Measurements from ENCODE around the gene LY6G6D.

DNA sequence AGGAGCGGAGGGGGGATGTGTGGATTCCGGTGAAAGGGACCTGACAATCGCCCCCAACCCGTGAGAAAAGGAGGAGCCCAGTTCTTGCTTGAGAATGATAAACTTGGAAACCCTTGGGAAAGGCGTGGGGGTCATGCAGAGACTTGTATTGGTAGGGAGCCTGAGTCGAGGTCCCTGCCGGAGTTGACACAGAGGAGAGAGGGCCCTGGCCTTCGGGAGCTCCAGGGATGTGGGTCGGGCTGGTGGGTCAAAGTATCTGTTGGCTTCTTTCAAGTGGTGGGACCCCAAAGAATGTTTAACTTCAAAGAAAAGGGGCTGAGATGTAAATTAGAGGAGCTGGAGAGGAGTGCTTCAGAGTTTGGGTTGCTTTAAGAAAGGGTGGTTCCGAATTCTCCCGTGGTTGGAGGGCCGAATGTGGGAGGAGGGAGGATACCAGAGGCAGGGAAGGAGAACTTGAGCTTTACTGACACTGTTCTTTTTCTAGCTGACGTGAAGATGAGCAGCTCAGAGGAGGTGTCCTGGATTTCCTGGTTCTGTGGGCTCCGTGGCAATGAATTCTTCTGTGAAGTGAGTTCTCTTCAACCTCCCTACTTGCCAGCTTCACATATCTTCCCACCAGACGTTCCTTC, 48.7 kb upstream of the LY6G6D start:
- no peak for TF ChIP-seq EZH2 (IDR thresholded peaks at IDR 0.05; ENCODE audit: low read length, missing control alignments)
- TF ChIP-seq, protein P1, sequence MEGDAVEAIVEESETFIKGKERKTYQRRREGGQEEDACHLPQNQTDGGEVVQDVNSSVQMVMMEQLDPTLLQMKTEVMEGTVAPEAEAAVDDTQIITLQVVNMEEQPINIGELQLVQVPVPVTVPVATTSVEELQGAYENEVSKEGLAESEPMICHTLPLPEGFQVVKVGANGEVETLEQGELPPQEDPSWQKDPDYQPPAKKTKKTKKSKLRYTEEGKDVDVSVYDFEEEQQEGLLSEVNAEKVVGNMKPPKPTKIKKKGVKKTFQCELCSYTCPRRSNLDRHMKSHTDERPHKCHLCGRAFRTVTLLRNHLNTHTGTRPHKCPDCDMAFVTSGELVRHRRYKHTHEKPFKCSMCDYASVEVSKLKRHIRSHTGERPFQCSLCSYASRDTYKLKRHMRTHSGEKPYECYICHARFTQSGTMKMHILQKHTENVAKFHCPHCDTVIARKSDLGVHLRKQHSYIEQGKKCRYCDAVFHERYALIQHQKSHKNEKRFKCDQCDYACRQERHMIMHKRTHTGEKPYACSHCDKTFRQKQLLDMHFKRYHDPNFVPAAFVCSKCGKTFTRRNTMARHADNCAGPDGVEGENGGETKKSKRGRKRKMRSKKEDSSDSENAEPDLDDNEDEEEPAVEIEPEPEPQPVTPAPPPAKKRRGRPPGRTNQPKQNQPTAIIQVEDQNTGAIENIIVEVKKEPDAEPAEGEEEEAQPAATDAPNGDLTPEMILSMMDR (conservative IDR thresholded peaks at IDR 0.05 in 1 of 2, IDR thresholded peaks at IDR 0.05 in 1 of 2; ENCODE audit: low read depth in 1 of 2, low read length in 2 of 2), result no peak

All from fibroblast of lung (primary cell).